Prostate gland (tissue), 2 donors: ENCODE data around the gene ZNF536. TPM values are rescaled to one million over a fixed set of nuclear protein-coding genes. Genes with fewer than 3 reads are reported as not detected.

Experiments used
- DNase-seq: peaks from one replicate; pipeline ENCODE4 v3.0.0-alpha.2; 2019; ENCODE audit warnings: low spot score
- H3K27ac ChIP-seq, 2 donors: fragments of 200-600 bp; sonication (generic); 2 replicates each; pipeline ENCODE4 v1.5.1; 2017 to 2019
- H3K27me3 ChIP-seq: fragments of 200-600 bp; sonication (generic); replicated peaks from 2 replicates; pipeline ENCODE4 v1.5.1; 2019; ENCODE audit not compliant: insufficient read depth
- H3K36me3 ChIP-seq, 2 donors: fragments of 200-600 bp; sonication (generic); 1 replicate in 1 of 2; 2 replicates in 1 of 2; pipeline versions ENCODE4 v1.5.1 to v1.8.1; 2017 to 2019
- H3K4me1 ChIP-seq: fragments of 200-600 bp; sonication (generic); replicated peaks from 2 replicates; pipeline ENCODE4 v1.5.1; 2019
- H3K4me3 ChIP-seq, 2 donors: fragments of 200-600 bp; sonication (generic); 2 replicates each; pipeline ENCODE4 v1.5.1; 2017 to 2019
- H3K9me3 ChIP-seq: fragments of 200-600 bp; sonication (generic); 2 replicates; pipeline ENCODE4 v1.5.1; 2017
- POLR2A ChIP-seq: fragments of 450-650 bp; IDR thresholded peaks from one replicate; pipeline ENCODE4 v1.6.1; 2016; ENCODE audit warnings: antibody characterized with exemption, mild to moderate bottlenecking
- POLR2AphosphoS5 ChIP-seq: sonication (generic); formaldehyde crosslinking; IDR thresholded peaks from one replicate; pipeline ENCODE4 v1.6.1; 2017; ENCODE audit warnings: antibody characterized with exemption
- WGBS: methylation state at CpG from one replicate; pipeline ENCODE4 v1.1.5; 2018; 5-methylcytosine and 5-hydroxymethylcytosine counted together
- intact Hi-C: fragments of 100-400 bp; cut with DNase I; formaldehyde crosslinking; loops from one replicate; pipeline ENCODE4 v1.14.2; 2022
- total RNA-seq, 2 donors: library from RNA; depleted of rRNA; stranded (reverse); fragments of >200 nt; gene quantifications; one replicate each; pipeline ENCODE4 v1.1.0, GENCODE V29; 2016
- TF ChIP-seq, protein P1 (sequence below), 4 experiments: fragments of 200-600 bp in 2 of 4; fragments of 450-650 bp in 2 of 4; sonication (generic) in 2 of 4; IDR thresholded peaks; 1 replicate in 3 of 4; 2 replicates in 1 of 4; pipeline ENCODE4 v1.5.1; 2016 to 2019; ENCODE audit warnings: antibody characterized with exemption in 4 of 4, mild to moderate bottlenecking in 2 of 4, moderate library complexity in 2 of 4

The ZNF536 gene
- total RNA-seq, 2 donors from 2014 or later: 1.1 to 42.0 TPM

DNA sequence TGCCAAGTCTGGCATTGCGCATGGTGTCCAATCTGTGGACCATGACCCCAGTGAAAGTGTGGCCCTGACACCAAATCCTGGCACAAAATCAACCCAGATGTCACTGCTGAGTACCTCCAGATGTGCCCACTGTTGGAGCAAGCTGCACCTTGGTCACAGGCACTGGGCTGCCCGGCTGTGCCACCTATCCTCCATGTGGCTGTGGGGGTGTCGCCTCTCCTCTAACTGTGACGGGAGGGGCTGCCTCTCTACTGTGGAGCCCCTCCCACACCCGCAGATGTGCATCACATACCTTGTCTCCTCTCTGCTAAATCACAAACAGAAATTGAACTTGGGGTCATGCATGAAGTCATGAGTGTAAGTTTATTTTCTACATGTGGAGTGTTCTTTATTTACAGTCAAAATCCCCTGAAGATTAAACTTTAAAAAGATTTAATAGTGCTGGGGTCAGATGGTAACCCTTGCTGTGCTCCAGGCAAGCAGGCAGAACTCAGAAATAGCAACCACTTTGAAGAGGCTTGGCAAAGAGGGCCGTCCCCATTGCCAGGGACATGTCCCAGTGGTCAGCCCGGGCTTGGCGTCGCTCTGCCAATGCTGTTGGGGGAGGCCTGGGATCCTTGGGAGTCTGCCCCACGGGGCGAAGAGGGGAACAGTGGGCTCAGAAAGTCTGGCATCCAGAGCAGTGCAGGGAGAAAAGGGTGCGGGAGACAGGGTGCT lies 46.4 kb upstream of the ZNF536 start:
- no peak overlapping the region for H3K27ac ChIP-seq

DNA sequence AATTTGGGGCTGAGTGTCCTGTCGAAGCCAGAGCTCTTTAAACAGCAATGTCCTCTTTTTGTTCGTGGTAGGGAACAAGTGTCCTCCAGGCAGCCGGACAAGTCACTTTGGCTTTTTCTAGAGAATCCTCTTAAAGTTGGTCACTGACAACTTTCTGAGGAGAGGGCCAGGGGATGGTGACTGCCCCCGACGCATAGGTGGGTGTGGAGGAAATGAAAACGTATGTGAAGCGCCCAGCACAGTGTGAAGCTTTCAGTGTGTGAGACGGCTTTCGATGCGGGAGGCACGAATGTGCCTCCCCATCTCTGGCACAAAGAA lies 45.8 kb upstream of the ZNF536 start:
- no peaks in the 10 kb centered on the region for H3K9me3 ChIP-seq
- H3K4me3 ChIP-seq: no peak overlapping the region
- no peaks in the 10 kb centered on the region for H3K36me3 ChIP-seq
- H3K4me1 ChIP-seq: no peaks in the 10 kb centered on the region
- intact Hi-C loops: no loop called here
- no peak overlapping the region for H3K27ac ChIP-seq
- no peak for DNase-seq
- WGBS: 75% methylated on average over 11 of the region's 11 CpGs
- TF ChIP-seq, protein P1, sequence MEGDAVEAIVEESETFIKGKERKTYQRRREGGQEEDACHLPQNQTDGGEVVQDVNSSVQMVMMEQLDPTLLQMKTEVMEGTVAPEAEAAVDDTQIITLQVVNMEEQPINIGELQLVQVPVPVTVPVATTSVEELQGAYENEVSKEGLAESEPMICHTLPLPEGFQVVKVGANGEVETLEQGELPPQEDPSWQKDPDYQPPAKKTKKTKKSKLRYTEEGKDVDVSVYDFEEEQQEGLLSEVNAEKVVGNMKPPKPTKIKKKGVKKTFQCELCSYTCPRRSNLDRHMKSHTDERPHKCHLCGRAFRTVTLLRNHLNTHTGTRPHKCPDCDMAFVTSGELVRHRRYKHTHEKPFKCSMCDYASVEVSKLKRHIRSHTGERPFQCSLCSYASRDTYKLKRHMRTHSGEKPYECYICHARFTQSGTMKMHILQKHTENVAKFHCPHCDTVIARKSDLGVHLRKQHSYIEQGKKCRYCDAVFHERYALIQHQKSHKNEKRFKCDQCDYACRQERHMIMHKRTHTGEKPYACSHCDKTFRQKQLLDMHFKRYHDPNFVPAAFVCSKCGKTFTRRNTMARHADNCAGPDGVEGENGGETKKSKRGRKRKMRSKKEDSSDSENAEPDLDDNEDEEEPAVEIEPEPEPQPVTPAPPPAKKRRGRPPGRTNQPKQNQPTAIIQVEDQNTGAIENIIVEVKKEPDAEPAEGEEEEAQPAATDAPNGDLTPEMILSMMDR (IDR thresholded peaks at IDR 0.05): no peak
- TF ChIP-seq POLR2AphosphoS5: no peak
- no peak for TF ChIP-seq POLR2A
- H3K27me3 ChIP-seq: no peaks in the 10 kb centered on the region

More for the DNA sequence above, 46.4 kb upstream of the ZNF536 start:
- Histone ChIP-seq H3K4me1 (no peaks in the 10 kb centered on the region), H3K27me3 (no peaks in the 10 kb centered on the region), H3K4me3 (no peak overlapping the region), H3K36me3 (no peaks in the 10 kb centered on the region), H3K9me3 (no peaks in the 10 kb centered on the region)
- DNase-seq: no peak
- TF ChIP-seq POLR2AphosphoS5 (no peak), POLR2A (no peak)
- TF ChIP-seq, protein P1 (IDR thresholded peaks at IDR 0.05): no peak
- intact Hi-C loops: no loop called here
- WGBS: 63% methylated on average over 12 of the region's 12 CpGs

DNA sequence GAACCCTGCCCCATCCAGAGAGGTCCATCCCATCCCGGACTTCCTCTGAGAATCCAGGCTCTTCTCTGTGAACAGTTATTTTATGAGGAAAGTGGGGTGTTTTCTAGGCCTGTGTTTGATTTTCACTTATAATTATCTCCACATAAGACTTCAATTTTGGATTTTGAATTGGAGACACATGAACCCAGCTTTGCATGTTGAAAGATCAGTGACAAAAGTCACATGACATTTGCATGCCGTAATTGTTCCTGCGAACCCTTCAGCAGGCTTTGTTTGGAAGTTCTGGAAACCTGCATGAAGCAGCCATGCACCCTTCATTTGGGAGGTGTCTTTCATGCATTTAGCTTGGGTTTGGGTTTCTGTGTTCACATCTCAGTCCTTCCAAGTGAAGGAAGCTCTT lies 44.9 kb upstream of the ZNF536 start:
- DNase-seq: no peak
- intact Hi-C loops: no loop called here
- no peaks in the 10 kb centered on the region for H3K27me3 ChIP-seq
- H3K27ac ChIP-seq: no peak overlapping the region
- no peaks in the 10 kb centered on the region for H3K36me3 ChIP-seq
- H3K9me3 ChIP-seq: no peaks in the 10 kb centered on the region
- 91% methylated on average over 3 of the region's 3 CpGs for WGBS
- H3K4me1 ChIP-seq: no peaks in the 10 kb centered on the region
- H3K4me3 ChIP-seq: no peak overlapping the region
- TF ChIP-seq, protein P1 (IDR thresholded peaks at IDR 0.05): no peak
- TF ChIP-seq POLR2A: no peak
- TF ChIP-seq POLR2AphosphoS5: no peak

DNA sequence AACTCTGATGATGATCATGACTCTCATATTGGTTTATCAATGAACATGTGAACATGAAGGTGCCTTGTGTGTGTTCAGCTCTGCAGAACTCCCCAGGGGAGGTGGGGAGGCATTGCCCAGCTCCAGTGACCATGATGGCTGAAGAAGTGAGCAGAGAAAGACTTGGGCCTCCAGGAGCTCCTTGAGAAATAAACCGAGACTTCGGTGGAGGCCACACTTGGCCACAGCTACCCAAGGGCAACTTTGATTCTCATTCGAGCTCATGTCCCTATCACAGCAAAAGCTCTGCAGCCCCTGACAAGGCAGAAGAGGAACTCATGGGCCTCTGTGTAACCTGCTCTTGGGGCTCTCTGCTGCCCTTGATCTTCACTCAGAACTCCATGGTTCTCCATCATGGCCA lies 44.1 kb upstream of the ZNF536 start:
- no peak for TF ChIP-seq POLR2AphosphoS5
- TF ChIP-seq, protein P1 (IDR thresholded peaks at IDR 0.05): no peak
- TF ChIP-seq POLR2A: no peak
- intact Hi-C loops: no loop called here

DNA sequence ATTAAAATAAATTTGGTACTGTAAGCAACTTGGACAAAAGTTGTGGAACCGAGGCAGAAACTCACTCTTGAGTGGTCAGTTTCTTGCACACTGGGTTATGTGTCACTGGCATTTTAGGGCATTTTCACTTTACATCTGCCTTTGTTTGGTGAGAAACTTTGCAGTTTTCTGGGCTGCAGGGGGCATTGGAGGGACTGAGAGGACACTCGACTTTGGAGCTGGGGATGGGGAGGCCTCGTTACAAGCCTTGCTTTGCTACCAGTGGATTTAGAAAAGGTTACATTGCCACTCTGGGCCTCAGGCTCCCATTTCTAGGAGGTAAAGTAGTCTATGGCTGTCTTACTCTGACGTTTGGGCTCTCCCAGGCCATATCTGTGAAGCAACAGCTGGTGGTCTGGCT lies 41.9 kb upstream of the ZNF536 start:
- intact Hi-C loops: no loop called here
- H3K27ac ChIP-seq: no peak overlapping the region

More for the DNA sequence above, 44.1 kb upstream of the ZNF536 start:
- WGBS: 97% methylated on average over 3 of the region's 3 CpGs
- Histone ChIP-seq H3K27me3 (no peaks in the 10 kb centered on the region), H3K9me3 (no peaks in the 10 kb centered on the region), H3K4me1 (no peaks in the 10 kb centered on the region), H3K27ac (no peak overlapping the region), H3K36me3 (no peaks in the 10 kb centered on the region), H3K4me3 (no peak overlapping the region)
- no peak for DNase-seq

More for the DNA sequence above, 41.9 kb upstream of the ZNF536 start:
- 69% methylated on average over 4 of the region's 4 CpGs for WGBS
- no peaks in the 10 kb centered on the region for H3K4me1 ChIP-seq
- no peak overlapping the region for H3K4me3 ChIP-seq
- H3K36me3 ChIP-seq: no peaks in the 10 kb centered on the region
- no peak for TF ChIP-seq POLR2A
- TF ChIP-seq, protein P1 (IDR thresholded peaks at IDR 0.05): no peak
- TF ChIP-seq POLR2AphosphoS5: no peak
- H3K27me3 ChIP-seq: no peaks in the 10 kb centered on the region
- no peaks in the 10 kb centered on the region for H3K9me3 ChIP-seq
- DNase-seq: no peak
